GM12801 (cell line): ENCODE measurements around the gene ATP2C2.

Experiments
- CTCF ChIP-seq: IDR thresholded peaks from one replicate; pipeline ENCODE4 v1.5.1; 2011; ENCODE audit warnings: control low read depth; ENCODE audit not compliant: insufficient read length; ENCODE audit errors: extremely low read depth

The ATP2C2 gene

GRCh38 chr16:84369938-84370627 lies 1.7 kb downstream of the ATP2C2 start:
- TF ChIP-seq CTCF: no peak

- TF ChIP-seq CTCF: no peak
These were observed 2.6 kb downstream of the ATP2C2 start for GRCh38 chr16:84370723-84371552.

- no peak for TF ChIP-seq CTCF
These were observed 3.2 kb downstream of the ATP2C2 start for GRCh38 chr16:84371553-84371865.

GRCh38 chr16:84373907-84374489 lies 5.7 kb downstream of the ATP2C2 start:
- no peak for TF ChIP-seq CTCF

GRCh38 chr16:84378099-84378498 lies 9.8 kb downstream of the ATP2C2 start:
- no peak for TF ChIP-seq CTCF

GRCh38 chr16:84378567-84378966 lies 10.2 kb downstream of the ATP2C2 start:
- no peak for TF ChIP-seq CTCF

- TF ChIP-seq CTCF: no peak
These were observed 10.8 kb downstream of the ATP2C2 start for GRCh38 chr16:84379008-84379708.
